HG03342 (cell line): ENCODE results near the gene GUCD1.
"Not testable (repeated sequence)": the region's sequence is repeated elsewhere in the genome, so short reads cannot be mapped to it uniquely, and the experiment has no call there.

Experiments used
- ATAC-seq: cut with Tn5 transposase; IDR thresholded peaks from one replicate; pipeline ENCODE4 v1.9.1; 2021; ENCODE audit warnings: mild to moderate bottlenecking, moderate library complexity; ENCODE audit not compliant: unreplicated experiment

GUCD1 gene

DNA sequence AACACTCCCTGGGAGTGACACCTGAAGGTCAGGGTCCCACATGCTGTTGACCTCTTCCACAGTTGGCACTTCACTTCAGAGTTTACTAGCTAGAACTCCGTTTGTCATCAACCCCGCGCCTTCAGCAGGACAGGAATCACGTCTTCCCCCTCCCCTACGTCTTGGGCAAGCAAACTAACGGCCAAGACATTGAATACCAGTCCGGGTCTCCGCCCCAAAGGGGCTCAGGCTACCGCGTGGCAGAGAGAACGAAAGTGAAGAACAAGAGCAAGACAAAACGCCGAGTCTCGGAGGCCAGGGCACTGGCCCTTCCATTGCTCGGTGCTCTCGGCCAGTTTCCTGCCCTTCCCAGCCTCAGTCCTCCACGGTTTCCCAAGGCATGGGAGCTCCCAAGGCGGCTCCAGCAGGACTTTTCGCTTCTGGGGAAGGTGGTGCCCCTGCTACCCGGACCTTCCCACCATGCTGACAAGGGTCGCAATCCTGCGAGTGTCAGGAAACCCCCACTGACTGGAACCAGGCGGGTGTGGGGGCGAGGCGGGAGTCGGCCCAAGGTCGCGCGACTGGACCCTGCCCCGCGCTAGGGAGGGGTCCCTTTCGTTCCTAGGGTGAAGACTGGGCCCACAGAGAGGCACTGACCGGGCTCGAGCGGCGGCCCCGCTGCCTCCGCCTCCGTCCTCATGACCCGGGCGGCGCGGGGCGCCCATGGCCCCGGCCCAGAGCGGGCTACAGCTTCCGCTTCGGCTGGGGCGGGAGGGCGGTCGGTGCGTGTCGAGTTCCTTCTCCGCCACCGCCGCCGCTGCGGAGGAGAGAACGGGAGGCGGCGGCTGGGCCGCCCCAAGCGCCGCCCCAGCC is at the start of gene GUCD1:
TSS of gene GUCD1 (minus strand) at position 826 of the 852 bp plus-strand sequence. CDS start at position 679, 147 bp downstream.
- peak; percentile 11 for ATAC-seq

DNA sequence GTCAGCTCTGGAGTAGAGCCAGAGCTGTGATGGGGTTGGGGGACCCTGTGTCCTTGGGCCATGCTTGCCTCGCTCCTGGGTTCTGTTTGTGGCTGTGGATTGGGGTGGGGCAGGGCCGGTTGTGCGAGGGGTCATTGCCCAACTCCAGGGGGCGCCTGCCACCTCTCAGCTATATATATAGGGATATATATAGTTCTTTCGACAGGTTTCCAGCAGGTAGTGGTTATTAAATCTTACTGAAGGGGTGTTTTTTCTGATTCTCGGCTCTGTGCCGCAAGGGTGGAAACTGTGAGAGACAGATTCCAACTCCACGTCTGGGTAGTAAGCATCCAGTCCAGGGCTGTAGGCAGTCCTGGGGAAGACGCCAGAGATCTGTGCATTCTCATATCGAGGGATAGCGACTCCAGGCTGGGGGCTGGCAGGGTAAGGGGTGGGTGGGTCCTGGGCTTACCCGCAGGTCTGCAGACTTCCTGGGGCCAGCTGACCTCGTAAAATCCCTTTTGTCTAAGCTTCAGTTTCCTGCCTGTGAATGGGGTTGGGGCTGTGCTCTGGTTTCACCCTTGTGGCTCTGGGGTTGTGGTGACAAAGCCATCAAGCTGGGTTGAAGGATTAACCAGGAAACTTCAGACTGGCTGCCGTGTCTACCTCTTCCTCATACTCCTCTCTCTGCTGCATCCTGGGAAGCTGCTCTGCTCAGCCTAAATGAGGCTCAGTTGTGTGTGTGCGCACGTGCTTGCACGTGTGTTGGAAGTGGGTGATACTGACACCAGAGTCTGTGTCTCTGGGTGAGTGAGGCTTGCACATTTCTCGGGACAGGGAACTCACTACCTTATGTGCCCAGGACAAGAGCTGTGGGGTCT is 49.1 kb upstream of the GUCD1 start:
- ATAC-seq: not testable (repeated sequence)

DNA sequence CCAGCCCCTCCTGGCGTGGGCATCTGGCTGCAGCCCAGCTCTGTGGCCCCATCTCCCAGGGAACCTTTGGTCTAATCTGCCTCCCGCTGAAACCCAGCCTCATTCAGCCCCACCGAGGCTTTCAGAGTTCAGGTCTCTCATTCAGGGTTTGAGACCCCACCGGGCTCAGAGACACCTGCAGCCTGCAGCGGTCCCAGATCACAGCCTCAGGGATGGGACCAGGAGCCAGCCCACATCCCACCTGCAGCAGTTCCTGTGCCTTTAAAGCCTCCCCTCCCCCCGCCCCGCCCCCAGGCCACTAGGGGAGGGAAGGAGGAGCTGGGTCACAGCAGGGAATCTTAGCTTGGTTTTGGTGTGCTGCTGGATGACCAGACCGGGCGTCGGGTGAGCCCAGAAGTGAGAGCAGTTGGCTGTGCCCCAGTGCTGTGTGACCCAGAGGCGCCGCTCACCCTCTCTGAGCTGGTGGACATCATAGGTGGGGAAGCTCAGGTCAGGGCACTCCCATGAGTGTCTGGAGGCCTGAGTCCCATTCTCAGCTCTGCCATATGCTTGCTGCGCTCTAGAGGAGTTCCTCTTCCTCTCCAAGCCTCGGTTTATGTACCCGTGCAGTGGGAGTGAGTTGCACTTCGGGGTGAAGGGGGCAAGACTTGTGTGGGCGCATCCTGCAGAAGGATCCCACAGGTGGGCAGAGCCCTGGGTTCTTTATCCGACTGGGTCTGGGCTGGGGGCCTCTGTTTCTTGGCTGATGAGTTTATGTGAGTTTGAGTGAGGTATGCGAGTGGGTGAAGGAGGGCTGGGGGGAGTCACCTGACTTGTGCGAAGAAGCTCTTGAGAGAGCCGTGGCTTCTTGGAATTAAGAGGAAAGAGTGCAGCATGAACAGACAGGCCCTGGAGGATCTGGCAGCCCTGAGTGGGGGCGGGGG is 48.2 kb upstream of the GUCD1 start, which contains the start of gene GGT1:
TSS of gene GGT1 (plus strand) at position 347 of the 923 bp plus-strand sequence. CDS start 7,889 bp downstream, outside the sequence.
- ATAC-seq: not testable (repeated sequence)

DNA sequence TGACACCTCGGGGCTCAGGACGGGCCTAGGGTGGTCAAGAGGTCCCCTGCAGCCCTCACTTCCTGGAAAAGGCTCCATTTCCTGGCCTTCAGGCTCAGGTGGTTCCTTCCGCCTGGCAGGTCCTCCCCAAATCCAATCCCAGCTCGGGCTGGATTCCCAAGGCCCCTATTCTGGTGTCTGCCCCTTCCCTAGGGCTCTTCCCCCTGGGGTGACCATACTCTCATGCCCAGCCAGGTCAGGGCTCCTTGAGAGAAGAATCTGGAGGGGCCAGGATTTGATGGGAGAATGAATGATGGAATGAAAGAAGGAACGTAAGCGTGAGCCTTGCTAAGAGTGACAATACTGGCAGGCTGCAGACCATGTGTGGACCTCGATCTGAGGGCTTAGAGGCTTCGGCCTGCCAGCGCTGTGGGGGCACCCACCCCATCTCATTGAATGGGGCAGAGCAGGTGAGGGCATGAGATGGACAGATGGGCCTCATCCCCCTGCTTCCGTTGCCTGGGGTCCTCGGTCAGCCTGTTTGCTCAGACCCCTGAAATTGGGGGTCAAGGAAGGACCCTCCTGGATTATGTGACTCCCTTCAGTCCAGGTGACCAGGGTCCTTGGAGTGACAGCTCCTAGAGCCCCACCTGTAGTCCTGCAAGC is 47.3 kb upstream of the GUCD1 start:
- ATAC-seq: not testable (repeated sequence)

DNA sequence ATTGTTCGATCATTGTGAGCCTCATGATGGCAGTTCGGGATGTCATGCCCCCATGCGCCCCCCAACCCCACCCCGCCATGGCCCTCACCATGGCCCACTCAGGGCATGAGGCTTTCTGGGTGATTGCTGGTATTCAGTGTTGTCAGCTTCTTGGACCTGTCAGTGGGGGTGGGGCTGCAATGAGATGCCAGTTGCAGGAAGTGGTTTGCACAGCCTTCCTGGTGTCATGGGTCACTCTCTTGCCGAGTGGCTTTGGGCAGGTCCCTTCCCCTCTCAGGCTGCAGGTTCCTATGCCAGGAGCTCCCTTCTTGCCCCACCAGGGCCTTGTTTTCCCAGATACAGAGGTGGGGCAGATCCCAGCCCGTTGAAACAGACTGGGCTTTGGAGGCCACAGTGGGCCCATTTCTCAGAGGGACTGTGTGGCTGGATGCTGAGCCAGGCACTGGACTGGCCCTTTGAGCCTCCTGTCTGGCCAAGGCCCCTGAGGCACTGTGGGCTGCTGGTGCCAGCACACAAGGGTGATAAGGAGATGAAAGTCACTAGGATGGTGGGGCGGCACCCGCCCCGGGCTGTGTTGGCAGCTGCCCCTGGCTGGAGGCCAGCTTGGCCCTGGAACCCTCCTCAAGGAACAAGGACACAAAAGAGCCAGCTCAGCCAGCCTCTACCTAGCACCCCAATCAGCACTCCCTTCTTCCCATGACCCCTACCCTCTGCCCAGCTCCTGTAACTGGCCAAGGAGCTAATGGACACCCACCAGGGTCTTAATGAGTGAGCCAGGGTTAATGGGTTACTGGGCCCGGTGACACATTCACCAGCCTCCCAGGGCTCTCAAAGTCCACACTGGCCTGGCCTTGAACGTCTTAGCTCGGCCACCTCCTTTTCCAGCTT is 46.5 kb upstream of the GUCD1 start:
- no peak for ATAC-seq

DNA sequence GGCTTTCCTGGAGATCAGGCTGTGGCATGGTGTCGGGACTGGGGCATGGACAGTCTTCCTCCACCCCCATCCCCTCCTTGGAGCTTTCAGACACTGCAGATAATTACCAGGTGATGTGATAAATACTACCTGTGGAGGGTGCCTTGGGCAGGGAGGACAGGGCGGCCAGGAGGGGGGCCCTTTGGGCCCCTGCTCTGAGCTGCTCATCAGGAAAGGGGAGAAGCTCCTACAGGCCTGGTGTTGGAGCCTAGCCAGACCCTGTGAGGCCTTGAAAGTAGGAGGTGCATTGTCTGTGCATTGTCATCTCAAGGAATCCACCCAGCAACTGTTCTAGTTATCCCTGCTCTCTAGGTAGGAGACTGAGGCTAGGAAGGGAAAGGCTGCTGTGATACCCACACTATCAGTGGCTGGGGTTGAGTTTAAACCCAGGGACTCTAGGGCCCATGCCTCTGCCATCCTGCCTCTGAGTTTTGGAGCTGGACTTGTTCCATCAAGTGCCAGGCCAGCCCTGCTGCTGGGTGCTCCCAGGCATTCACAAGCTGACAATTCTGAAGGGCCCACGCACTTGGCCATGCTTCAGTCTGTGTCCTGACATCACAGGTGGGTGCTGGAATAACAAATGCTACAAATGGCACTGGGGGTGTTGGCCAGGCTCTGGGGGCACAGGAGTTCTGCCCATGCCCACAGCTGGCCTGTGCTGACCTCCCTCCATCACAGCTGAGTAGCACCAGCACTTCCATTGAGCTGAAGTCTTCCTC is 45.2 kb upstream of the GUCD1 start:
- not testable (repeated sequence) for ATAC-seq

DNA sequence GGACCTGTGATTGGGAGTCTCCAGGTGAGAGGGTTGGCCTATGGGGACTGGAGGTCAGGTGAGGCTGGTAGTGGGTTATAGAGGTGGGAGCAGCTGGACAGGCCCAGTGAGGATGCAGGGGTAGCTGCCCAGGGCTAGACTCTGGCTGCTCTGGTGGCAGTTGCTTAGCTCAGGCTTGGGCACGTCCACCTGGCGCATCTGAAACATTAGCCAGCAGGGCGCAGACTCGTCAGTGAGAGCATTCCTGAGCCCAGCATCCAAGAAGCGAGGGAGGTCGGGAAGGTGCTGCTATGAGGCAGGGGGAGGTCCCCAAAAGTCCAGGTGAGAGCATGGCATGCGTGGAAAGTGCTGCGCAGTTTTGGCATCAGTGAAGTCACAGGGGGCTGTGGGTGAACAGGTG is 44.6 kb upstream of the GUCD1 start:
- no peak for ATAC-seq

DNA sequence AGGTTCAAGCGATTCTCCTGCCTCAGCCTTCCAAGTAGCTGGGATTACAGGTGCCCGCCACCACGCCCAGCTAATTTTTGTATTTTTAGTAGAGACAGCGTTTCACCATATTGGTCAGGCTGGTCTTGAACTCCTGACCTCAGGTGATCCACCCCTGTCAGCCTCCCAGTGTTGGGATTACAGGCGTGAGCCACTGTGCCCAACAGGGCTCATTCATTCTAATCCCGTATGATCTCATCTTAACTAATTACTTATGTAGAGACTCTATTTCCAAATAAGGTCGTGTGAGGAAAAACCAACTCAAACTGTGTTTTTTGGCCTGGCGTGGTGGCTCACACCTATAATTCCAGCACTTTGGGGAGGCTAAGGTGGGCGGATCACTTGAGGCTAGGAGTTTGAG is 42.1 kb upstream of the GUCD1 start:
- not testable (repeated sequence) for ATAC-seq

DNA sequence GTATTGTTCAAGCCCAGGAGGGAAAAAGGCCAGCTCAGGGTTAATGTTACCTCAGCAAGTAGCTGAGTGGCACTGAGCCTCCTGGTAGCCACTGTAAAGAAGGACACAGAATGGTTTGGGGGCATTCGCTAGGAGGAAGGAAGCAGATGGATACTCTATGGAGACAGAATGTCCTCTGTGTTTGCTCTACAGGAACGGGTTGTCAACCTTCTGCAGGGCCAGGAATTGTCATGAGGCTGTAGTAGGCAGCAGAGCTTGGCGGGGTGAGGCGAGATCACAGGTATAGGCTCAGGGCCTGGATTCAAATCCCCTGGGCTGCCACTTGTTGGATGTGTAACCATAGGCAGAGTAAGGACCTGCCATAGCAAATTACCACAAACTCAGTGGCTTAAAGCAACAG is 40.9 kb upstream of the GUCD1 start:
- ATAC-seq: no peak

DNA sequence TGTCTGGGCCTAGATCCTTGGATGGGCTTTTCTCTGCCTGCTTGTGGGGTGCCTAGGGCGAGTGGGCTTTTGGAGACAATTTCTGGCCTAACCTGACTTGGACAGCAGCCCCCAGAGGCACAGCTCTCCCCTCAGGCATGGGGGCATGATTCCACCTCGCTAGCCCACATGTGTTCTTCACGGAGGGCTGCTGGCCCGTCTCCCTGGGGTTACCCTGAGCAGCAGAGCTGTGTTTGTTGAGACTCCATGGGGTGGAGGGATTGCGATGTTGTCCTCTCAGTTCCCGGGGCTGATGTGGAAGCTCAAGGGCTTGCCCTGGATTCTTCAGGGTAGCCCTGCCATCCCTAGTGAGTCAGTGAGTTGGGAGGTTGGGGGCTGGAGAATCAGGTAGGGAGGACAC is 40.3 kb upstream of the GUCD1 start:
- no peak for ATAC-seq

DNA sequence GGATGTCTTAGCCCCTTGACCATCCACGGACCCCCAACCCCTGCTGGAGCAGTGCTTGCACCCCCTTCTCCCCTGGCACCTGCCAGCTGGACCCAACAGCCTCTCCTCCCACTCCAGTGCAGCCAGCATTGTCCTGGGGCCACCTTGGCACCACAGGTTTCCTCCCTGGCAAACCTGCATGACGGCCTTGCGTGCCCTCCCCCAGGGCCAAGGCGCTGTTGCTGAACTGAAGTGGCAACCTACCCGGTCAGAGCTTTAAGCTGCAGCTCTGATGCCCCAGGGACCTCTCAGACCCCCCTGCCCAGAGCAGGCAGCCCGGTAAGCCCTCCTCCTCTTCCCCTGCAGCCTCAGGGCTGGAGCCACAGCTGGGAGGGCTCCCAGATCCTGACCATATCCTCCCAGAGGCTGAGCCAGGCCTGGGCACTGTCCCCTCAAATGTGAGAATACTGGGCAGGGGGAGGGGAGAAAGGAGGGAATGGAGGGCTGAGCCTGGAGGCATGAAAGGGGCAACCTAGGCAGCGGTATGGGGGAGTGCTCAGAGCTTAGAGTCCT is 39.7 kb upstream of the GUCD1 start:
- ATAC-seq: no peak

DNA sequence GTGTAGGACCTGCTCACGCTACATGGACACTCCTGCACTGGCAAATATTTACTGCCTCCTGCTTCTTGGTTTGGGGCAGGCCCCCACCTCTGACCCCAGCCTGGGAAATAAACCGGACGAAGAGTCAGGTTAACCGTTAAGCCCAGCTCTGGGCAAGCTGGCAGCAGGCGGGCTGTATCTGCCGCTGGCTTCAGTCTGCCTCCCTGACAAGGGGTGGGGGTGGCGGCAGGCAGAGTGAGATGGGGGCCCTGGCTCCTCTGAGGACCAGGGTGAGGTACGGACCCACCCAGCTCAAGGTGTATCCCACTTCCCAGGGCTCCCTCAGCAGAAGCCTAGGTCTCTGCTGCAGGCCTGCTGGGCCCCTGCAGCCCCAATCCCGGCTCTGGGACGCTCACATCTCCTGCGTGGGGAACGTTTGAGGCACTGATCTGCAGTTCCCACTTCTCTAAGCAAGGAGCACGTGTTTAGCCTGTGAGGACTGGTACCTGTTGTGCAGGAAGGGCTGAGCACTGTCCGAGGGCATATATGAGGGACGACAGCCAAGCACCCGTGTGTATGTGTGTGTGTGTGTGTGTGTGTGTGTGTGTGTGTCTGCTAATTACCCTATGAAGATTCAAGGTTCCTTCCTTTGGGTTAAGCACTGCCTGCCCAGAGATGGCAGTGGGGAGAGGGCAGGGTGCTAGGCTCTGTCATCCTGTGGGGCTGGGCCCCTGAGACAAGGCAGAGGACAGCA is 39.1 kb upstream of the GUCD1 start:
- ATAC-seq: no peak

DNA sequence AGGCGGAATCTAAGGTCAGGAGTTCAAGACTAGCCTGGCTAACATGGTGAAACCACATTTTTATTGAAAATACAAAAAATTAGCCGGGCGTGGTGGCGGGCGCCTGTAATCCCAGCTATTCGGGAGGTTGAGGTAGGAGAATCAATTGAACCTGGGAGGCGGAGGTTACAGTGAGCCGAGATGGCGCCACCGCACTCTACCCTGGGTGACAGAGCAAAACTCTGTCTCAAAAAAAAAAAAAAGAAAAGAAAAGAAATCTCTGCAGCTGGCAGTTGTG is 38.6 kb upstream of the GUCD1 start:
- not testable (repeated sequence) for ATAC-seq

DNA sequence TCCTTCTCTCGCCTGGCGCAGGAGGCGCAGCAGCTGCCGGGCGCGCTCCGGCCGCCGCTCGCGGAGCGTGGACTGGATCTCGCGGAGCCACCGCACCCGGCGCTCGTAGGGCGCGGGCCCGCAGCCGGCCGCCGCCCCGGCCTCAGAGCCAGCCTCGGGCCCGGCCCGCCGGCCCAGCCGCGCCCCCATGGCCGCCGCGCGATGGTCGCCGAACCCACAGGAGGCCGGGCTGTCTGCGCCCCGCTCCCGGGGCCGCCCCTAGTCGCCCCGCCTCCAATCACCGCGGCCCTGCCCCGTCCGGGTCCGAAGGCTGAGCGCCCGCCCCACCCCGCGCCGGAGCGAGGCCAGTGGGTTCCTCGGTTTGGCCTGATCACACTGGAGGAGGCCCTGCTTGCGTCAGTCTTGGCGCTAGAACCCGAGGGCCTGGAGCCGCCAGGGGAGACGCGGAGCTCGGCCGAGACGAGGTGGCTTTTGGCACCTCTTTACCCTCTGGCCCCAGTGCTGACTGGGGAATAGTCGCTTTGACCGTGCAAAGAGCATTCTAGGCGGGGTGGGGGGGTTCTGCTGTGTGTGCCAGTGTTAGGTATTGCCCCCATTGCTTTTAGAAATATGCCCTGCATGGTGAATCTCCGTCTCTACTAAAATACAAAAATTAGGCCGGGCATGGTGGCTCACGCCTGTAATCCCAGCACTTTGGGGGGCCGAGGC is 38.1 kb upstream of the GUCD1 start, which contains the start of gene LRRC75B:
TSS of gene LRRC75B (minus strand) at position 223 of the 708 bp plus-strand sequence. CDS start at position 189, 34 bp downstream.
- no peak for ATAC-seq

DNA sequence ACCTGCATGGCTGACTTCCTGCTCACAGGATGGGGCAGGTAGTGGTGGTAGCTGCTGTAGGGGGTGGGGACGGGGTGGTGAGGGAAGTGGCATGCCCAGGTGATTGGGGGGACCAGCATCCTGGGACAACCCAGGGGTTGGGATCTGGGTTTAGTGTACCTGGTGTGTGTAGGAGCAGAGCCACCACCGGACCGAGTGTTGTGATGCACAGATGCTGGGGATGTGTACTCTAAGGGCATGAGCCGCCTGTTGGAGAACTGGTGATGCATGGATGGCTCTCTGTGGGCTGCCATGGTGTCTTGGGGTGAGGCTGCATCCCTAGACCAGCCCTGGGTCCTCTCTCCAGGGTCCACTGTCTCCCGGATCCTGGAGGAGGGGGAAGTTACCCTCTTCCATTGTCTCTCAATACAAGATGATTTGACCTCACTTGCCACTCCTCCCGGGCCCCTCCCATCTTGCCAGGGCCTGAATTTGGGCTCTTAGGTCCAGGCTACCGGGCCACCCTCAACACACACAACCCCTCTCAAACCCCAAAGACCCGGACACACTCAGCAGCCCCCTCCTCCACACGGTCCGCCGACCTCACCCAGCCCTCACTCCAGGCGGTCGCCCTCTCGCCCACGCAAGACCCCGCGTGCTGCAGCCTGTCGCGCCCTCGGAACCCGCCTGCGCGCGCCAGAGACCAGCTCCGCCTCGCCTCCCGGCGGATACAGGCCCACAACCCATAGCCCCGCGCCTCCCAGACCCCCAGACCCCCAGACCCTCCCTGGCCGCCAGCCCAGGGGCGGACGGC is 37.3 kb upstream of the GUCD1 start:
- no peak for ATAC-seq

DNA sequence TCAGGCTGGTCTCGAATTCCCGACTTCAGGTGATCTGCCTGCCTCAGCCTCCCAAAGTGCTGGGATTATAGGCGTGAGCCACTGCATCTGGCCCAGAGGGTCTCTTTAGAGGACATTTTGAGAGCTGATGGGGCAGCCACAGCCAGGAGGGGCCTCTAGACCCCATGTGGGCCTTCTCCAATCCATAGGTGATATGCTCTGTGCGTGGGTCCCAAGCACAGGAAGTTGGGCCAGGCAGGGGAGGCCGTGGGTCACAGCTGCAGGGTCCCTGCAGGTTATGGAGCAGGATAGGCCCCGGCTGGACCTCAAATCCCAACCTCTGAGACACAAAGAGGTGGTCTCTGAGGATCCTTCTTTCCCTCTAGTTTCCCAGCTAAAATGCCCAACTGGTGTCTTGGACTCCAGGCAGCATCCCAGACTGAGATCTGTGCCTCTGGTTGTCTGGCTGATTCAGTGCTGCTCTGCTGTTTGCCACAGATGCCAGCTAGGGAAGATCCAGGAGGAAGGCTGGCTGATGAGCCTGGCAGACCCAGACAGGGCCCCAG is 36.4 kb upstream of the GUCD1 start:
- no peak for ATAC-seq
